HFFc6 (cell line): ENCODE measurements around the gene PIK3C2G. TPM values are rescaled to one million over a fixed set of nuclear protein-coding genes. Genes with fewer than 3 reads are reported as not detected.

ENCODE experiments used
- DNase-seq: peaks from one replicate; pipeline ENCODE4 v3.0.0-alpha.2; 2018
- H3K27ac Mint-ChIP-seq: 2 replicates; pipeline ENCODE4 v1.8.0; 2020; ENCODE audit warnings: mild to moderate bottlenecking, mixed read lengths
- H3K27me3 Mint-ChIP-seq: 2 replicates; pipeline ENCODE4 v1.8.0; 2021; ENCODE audit warnings: mild to moderate bottlenecking, moderate library complexity, mixed read lengths; ENCODE audit not compliant: insufficient read depth
- H3K36me3 Mint-ChIP-seq: 2 replicates; pipeline ENCODE4 v1.8.0; 2021; ENCODE audit warnings: low read depth, mixed read lengths
- H3K4me1 Mint-ChIP-seq: 2 replicates; pipeline ENCODE4 v1.8.0; 2020; ENCODE audit warnings: low read depth, mixed read lengths
- H3K4me3 Mint-ChIP-seq: 2 replicates; pipeline ENCODE4 v1.8.0; 2020; ENCODE audit warnings: mild to moderate bottlenecking, moderate library complexity, mixed read lengths
- H3K9me3 Mint-ChIP-seq: 2 replicates; pipeline ENCODE4 v1.8.0; 2020; ENCODE audit warnings: mild to moderate bottlenecking, mixed read lengths
- CTCF ChIP-seq: fragments of 200-600 bp; sonication (generic); IDR thresholded peaks from 2 replicates; pipeline ENCODE4 v1.5.0; 2021; ENCODE audit warnings: antibody characterized with exemption, mild to moderate bottlenecking
- total RNA-seq, 6 experiments: library from RNA; stranded (reverse); fragmentation: NEBNext Ultra II Directional; extraction: Animal tissue kit (Norgen Biotek cat#: 25700); gene quantifications; 2 replicates in 1 of 6; 3 replicates in 5 of 6; pipeline ENCODE4 v1.2.3, GENCODE V29; 2021

PIK3C2G gene
- total RNA-seq, 6 experiments from 2014 or later: not detected

- DNase-seq: peak; percentile 65
- peaks cover 26% of the 10 kb centered on the region for H3K4me1 Mint-ChIP-seq
- H3K4me3 Mint-ChIP-seq: peak overlapping the region; percentile 47; the same call in 1 of the 2 replicates
- no peak for TF ChIP-seq CTCF
- H3K27me3 Mint-ChIP-seq: no peaks in the 10 kb centered on the region; the same call in 1 of the 2 replicates
- H3K27ac Mint-ChIP-seq: peak overlapping the region; percentile 55
- H3K9me3 Mint-ChIP-seq: no peaks in the 10 kb centered on the region
- H3K36me3 Mint-ChIP-seq: no peaks in the 10 kb centered on the region
Observed at GRCh38 chr12:18462442-18462841, 201.1 kb downstream of the PIK3C2G start.

GRCh38 chr12:18467620-18468245, 206.4 kb downstream of the PIK3C2G start:
- Mint-ChIP-seq H3K36me3 (no peaks in the 10 kb centered on the region), H3K4me3 (no peak overlapping the region), H3K9me3 (no peaks in the 10 kb centered on the region), H3K4me1 (peaks cover 34% of the 10 kb centered on the region), H3K27me3 (no peaks in the 10 kb centered on the region), H3K27ac (peak overlapping the region; percentile 34)
- TF ChIP-seq CTCF: no peak
- DNase-seq: no peak

GRCh38 chr12:18468246-18469075, 207.1 kb downstream of the PIK3C2G start:
- H3K4me1 Mint-ChIP-seq: peaks cover 27% of the 10 kb centered on the region
- H3K4me3 Mint-ChIP-seq: 0 out of 2 replicates have a peak overlapping the region, but pooled peaks have one; percentile 4
- peak; percentile 65 for DNase-seq
- TF ChIP-seq CTCF: no peak
- H3K36me3 Mint-ChIP-seq: no peaks in the 10 kb centered on the region
- H3K27me3 Mint-ChIP-seq: no peaks in the 10 kb centered on the region
- peak overlapping the region; percentile 34 for H3K27ac Mint-ChIP-seq
- H3K9me3 Mint-ChIP-seq: no peaks in the 10 kb centered on the region

GRCh38 chr12:18470251-18470650, 208.9 kb downstream of the PIK3C2G start:
- Mint-ChIP-seq H3K4me3 (no peak overlapping the region), H3K4me1 (peaks cover 26% of the 10 kb centered on the region), H3K9me3 (no peaks in the 10 kb centered on the region), H3K27ac (no peak overlapping the region), H3K27me3 (no peaks in the 10 kb centered on the region), H3K36me3 (no peaks in the 10 kb centered on the region)
- no peak for DNase-seq
- TF ChIP-seq CTCF: no peak

- Mint-ChIP-seq H3K27ac (no peak overlapping the region), H3K27me3 (no peaks in the 10 kb centered on the region; the same call in 1 of the 2 replicates), H3K4me1 (peaks cover 25% of the 10 kb centered on the region), H3K36me3 (no peaks in the 10 kb centered on the region), H3K9me3 (no peaks in the 10 kb centered on the region), H3K4me3 (no peak overlapping the region)
- DNase-seq: no peak
- no peak for TF ChIP-seq CTCF
Observed at GRCh38 chr12:18472304-18472703, 211.0 kb downstream of the PIK3C2G start.
